Measurements from ENCODE around the gene SLC6A1.

GRCh38 chr3:10962481-10963036, 30.0 kb upstream of the SLC6A1 start:
- TF ChIP-seq CTCF (IDR thresholded peaks at IDR 0.05) (no peak), POLR2A (IDR thresholded peaks at IDR 0.05) (no peak)
